HCT116 (cell line): ENCODE results near the gene PLCB2. TPM values are rescaled to one million over a fixed set of nuclear protein-coding genes. Genes with fewer than 3 reads are reported as not detected.

Experiments
- ATAC-seq: fragments of 200-7000 bp; cut with Tn5 transposase; 2 replicates; pipeline ENCODE4 v1.9.1; 2020; ENCODE audit warnings: mild to moderate bottlenecking, moderate library complexity
- BruUV-seq: library from RNA; stranded (reverse); fragments of 400-500 nt; replicated peaks from 2 replicates; lab custom pipeline; 2021; lab: Mats Ljungman, UMichigan
- CTCF ChIA-PET: fragments of 300-600 bp; sonication (Branson Sonifier 250); formaldehyde crosslinking; loops from one replicate; lab custom pipeline; 2021; ENCODE audit warnings: antibody characterized with exemption; lab: Charles Lee
- POLR2A ChIA-PET: fragments of 300-600, 350-600 bp; sonication (Branson Sonifier 250); formaldehyde crosslinking; loops from one replicate; lab custom pipeline; 2021; ENCODE audit warnings: antibody characterized with exemption; lab: Charles Lee
- RAD21 ChIA-PET, 2 experiments: fragments of 300-600 bp; sonication (Branson Sonifier 250); formaldehyde crosslinking; loops; one replicate each; lab custom pipeline; 2023; ENCODE audit warnings: low total read pairs in 2 of 2; ENCODE audit not compliant: uncharacterized antibody in 2 of 2, unreplicated experiment in 2 of 2, low non-redundant PET in 1 of 2; lab: Charles Lee
- DNase-seq: peaks from one replicate; pipeline ENCODE4 v3.0.0-alpha.2; 2010; ENCODE audit warnings: low read depth, low spot score
- H2AFZ ChIP-seq: fragments of 200-600 bp; shearing (Covaris generic), sonication (generic); 2 replicates; pipeline ENCODE4 v1.6.1; 2017; ENCODE audit warnings: low read depth, mixed run types, mixed read lengths, antibody characterized with exemption, low read length; ENCODE audit not compliant: poor library complexity, severe bottlenecking
- H3K27ac ChIP-seq: 2 replicates; pipeline ENCODE4 v1.5.1; 2012; ENCODE audit warnings: low read depth, low read length
- H3K27me3 ChIP-seq: fragments of 200-600 bp; sonication (generic); 2 replicates; pipeline ENCODE4 v1.6.1; 2016; ENCODE audit warnings: mixed run types, low read length, mixed read lengths; ENCODE audit not compliant: insufficient read depth
- H3K36me3 ChIP-seq, 2 experiments: fragments of 200-500 bp in 1 of 2; fragments of 200-600 bp in 1 of 2; sonication (Bioruptor generic) in 1 of 2; sonication (generic) in 1 of 2; 2 replicates each; pipeline versions ENCODE4 v1.5.1 to v1.6.1; 2014 to 2016; ENCODE audit warnings: low read length in 2 of 2, inconsistent platforms in 1 of 2, mixed read lengths in 1 of 2, mixed run types in 1 of 2; ENCODE audit not compliant: insufficient read depth in 2 of 2, control insufficient read depth in 1 of 2
- H3K4me1 ChIP-seq, 2 experiments: fragments of 200-600 bp in 1 of 2; sonication (generic) in 1 of 2; 2 replicates each; pipeline versions ENCODE4 v1.5.1 to v1.6.1; 2012 to 2017; ENCODE audit warnings: low read length in 2 of 2, inconsistent platforms in 1 of 2, mild to moderate bottlenecking in 1 of 2, mixed read lengths in 1 of 2, mixed run types in 1 of 2, moderate library complexity in 1 of 2; ENCODE audit not compliant: insufficient read depth in 2 of 2, control insufficient read depth in 1 of 2
- H3K4me2 ChIP-seq: fragments of 200-600 bp; sonication (generic); 2 replicates; pipeline ENCODE4 v1.6.1; 2017; ENCODE audit warnings: mixed run types, low read length, mixed read lengths
- H3K4me3 ChIP-seq, 2 experiments: fragments of 200-600 bp in 1 of 2; sonication (generic) in 1 of 2; replicated peaks in 1 of 2; 2 replicates each; pipeline ENCODE4 v1.5.1; 2011 to 2016; ENCODE audit warnings: low read length in 2 of 2, control low read depth in 1 of 2, low read depth in 1 of 2, mild to moderate bottlenecking in 1 of 2, mixed read lengths in 1 of 2, mixed run types in 1 of 2
- H3K79me2 ChIP-seq: fragments of 200-600 bp; sonication (generic); 2 replicates; pipeline ENCODE4 v1.6.1; 2017; ENCODE audit warnings: mild to moderate bottlenecking, mixed run types, low read length, moderate library complexity, mixed read lengths; ENCODE audit not compliant: insufficient read depth
- H3K9ac ChIP-seq: fragments of 200-600 bp; sonication (generic); 2 replicates; pipeline ENCODE4 v1.6.1; 2016; ENCODE audit warnings: low read length, mixed read lengths
- H3K9me2 ChIP-seq: fragments of 200-600 bp; sonication (generic), shearing (Covaris generic); 2 replicates; pipeline ENCODE4 v1.6.1; 2017; ENCODE audit warnings: mixed run types, mild to moderate bottlenecking, moderate library complexity; ENCODE audit not compliant: insufficient read depth
- H3K9me3 ChIP-seq, 2 experiments: fragments of 200-500 bp in 1 of 2; fragments of 200-600 bp in 1 of 2; sonication (Bioruptor generic) in 1 of 2; sonication (generic) in 1 of 2; 2 replicates each; pipeline ENCODE4 v1.6.1; 2014 to 2017; ENCODE audit warnings: low read length in 2 of 2, mixed read lengths in 2 of 2, inconsistent platforms in 1 of 2, low read depth in 1 of 2, mild to moderate bottlenecking in 1 of 2, mixed run types in 1 of 2, moderate library complexity in 1 of 2; ENCODE audit not compliant: control insufficient read depth in 1 of 2, insufficient read depth in 1 of 2
- H4K20me1 ChIP-seq: fragments of 200-600 bp; sonication (generic), shearing (Covaris generic); 2 replicates; pipeline ENCODE4 v1.6.1; 2017; ENCODE audit warnings: mixed run types, mild to moderate bottlenecking, moderate library complexity; ENCODE audit not compliant: insufficient read depth
- ATF3 ChIP-seq: IDR thresholded peaks from 2 replicates; pipeline ENCODE4 v1.6.1; 2012
- CBX3 ChIP-seq: IDR thresholded peaks from 2 replicates; pipeline ENCODE4 v1.6.1; 2012; ENCODE audit warnings: low read depth
- CEBPB ChIP-seq: IDR thresholded peaks from 2 replicates; pipeline ENCODE4 v1.6.1; 2012; ENCODE audit warnings: low read depth
- EGR1 ChIP-seq: IDR thresholded peaks from 2 replicates; pipeline ENCODE4 v1.6.1; 2012; ENCODE audit warnings: low read depth
- ELF1 ChIP-seq: IDR thresholded peaks from 2 replicates; pipeline ENCODE4 v1.6.1; 2012; ENCODE audit warnings: low read depth, borderline replicate concordance
- RAD21 ChIP-seq: IDR thresholded peaks from 2 replicates; pipeline ENCODE4 v1.6.1; 2012; ENCODE audit warnings: low read depth, mild to moderate bottlenecking
- SIN3A ChIP-seq: IDR thresholded peaks from 2 replicates; pipeline ENCODE4 v1.6.1; 2012; ENCODE audit warnings: low read depth
- TCF7L2 ChIP-seq: IDR thresholded peaks from 2 replicates; pipeline ENCODE4 v1.7.0; 2011; ENCODE audit warnings: borderline replicate concordance, inconsistent platforms; ENCODE audit not compliant: insufficient read depth, insufficient read length; ENCODE audit errors: extremely low read depth
- YY1 ChIP-seq: IDR thresholded peaks from 2 replicates; pipeline ENCODE4 v1.6.1; 2011; ENCODE audit warnings: low read length, low read depth, moderate library complexity, mild to moderate bottlenecking; ENCODE audit not compliant: insufficient replicate concordance; ENCODE audit errors: extremely low read depth
- ZBTB33 ChIP-seq: IDR thresholded peaks from 2 replicates; pipeline ENCODE4 v1.6.1; 2011; ENCODE audit warnings: mild to moderate bottlenecking, low read length, moderate library complexity; ENCODE audit not compliant: insufficient replicate concordance; ENCODE audit errors: extremely low read depth
- ZFX ChIP-seq: fragments of 450-650 bp; IDR thresholded peaks from 2 replicates; pipeline ENCODE4 v1.6.1; 2017
- ZNF274 ChIP-seq: fragments of 200-500 bp; sonication (Bioruptor generic); IDR thresholded peaks from 2 replicates; pipeline ENCODE4 v1.6.1; 2014; ENCODE audit warnings: mild to moderate bottlenecking, low read depth, low read length, inconsistent platforms
- intact Hi-C: fragments of 100-400 bp; cut with micrococcal nuclease; formaldehyde crosslinking; loops from 2 replicates; pipeline ENCODE4 v1.10.0; 2022
- total RNA-seq: library from RNA; stranded (reverse); gene quantifications from one replicate; pipeline ENCODE4 v1.2.1, GENCODE V29; 2021; ENCODE audit not compliant: unreplicated experiment
- TF ChIP-seq, protein P1 (sequence below): IDR thresholded peaks from 2 replicates; pipeline ENCODE4 v1.6.1; 2012; ENCODE audit warnings: low read depth

The PLCB2 gene
- total RNA-seq, 1 experiment from 2014 or later: 2.8 TPM

GRCh38 chr15:40357246-40357645 lies 49.5 kb upstream of the PLCB2 start:
- Histone ChIP-seq H4K20me1 (no peaks in the 10 kb centered on the region), H3K4me3 (peak overlapping the region; percentile 50 to 67; a peak in 3 of 4 replicates), H2AFZ (peak overlapping the region; percentile 16), H3K9me2 (no peaks in the 10 kb centered on the region), H3K4me2 (peak overlapping the region; percentile 83), H3K9ac (no peak overlapping the region), H3K4me1 (peaks cover 17 to 30% of the 10 kb centered on the region in 2 experiments)
- intact Hi-C loops: no loop called here
- POLR2A ChIA-PET: interaction anchor here (1.0 kb wide), 1 partner anchor 17 kb away, joined by 3 read pairs; the partner anchor contains the start of gene CCDC9B
- TF ChIP-seq CEBPB (no peak), YY1 (no peak)
- TF ChIP-seq, all 23 proteins: peak for 0
- H3K9me3 ChIP-seq: no peaks in the 10 kb centered on the region
- H3K27ac ChIP-seq: no peak overlapping the region
- ATAC-seq (no peak), DNase-seq (no peak)
- no TSS peak for BruUV-seq
- ChIA-PET CTCF (interaction anchor here (5.2 kb wide), 1 partner anchor 13 kb away, joined by 22 read pairs; no protein-coding TSS in a partner anchor), RAD21 (no interaction called here)
- H3K36me3 ChIP-seq: no peaks in the 10 kb centered on the region
- H3K27me3 ChIP-seq: no peaks in the 10 kb centered on the region
- no peaks in the 10 kb centered on the region for H3K79me2 ChIP-seq

GRCh38 chr15:40355976-40356585 lies 48.3 kb upstream of the PLCB2 start:
- intact Hi-C loops: no loop called here
- Histone ChIP-seq H3K4me1 (peaks cover 17 to 30% of the 10 kb centered on the region in 2 experiments), H4K20me1 (no peaks in the 10 kb centered on the region), H3K9me2 (no peaks in the 10 kb centered on the region), H3K9me3 (no peaks in the 10 kb centered on the region), H3K4me2 (no peak overlapping the region), H3K79me2 (no peaks in the 10 kb centered on the region), H3K27me3 (no peaks in the 10 kb centered on the region), H3K9ac (no peak overlapping the region), H3K36me3 (no peaks in the 10 kb centered on the region), H3K27ac (no peak overlapping the region), H2AFZ (no peak overlapping the region), H3K4me3 (no peak overlapping the region)
- RAD21 ChIA-PET: interaction anchor here in 1 of 2 experiments (0.9 kb wide), 1 partner anchor 12 kb away, joined by 3 read pairs; no protein-coding TSS in a partner anchor
- ATAC-seq (no peak), DNase-seq (no peak)
- POLR2A ChIA-PET: interaction anchor here (1.1 kb wide), 1 partner anchor 15 kb away, joined by 3 read pairs; the partner anchor contains the start of gene CCDC9B
- no TSS peak for BruUV-seq
- CTCF ChIA-PET: interaction anchor here (1.5 to 5.2 kb wide), 2 partner anchors 12 to 14 kb away, joined by 3 to 22 read pairs; no protein-coding TSS in a partner anchor
- no peak for TF ChIP-seq ELF1
- no peak for TF ChIP-seq TCF7L2
- TF ChIP-seq SIN3A: no peak
- no peak for TF ChIP-seq EGR1
- TF ChIP-seq RAD21: no peak
- no peak for TF ChIP-seq CBX3
- no peak for TF ChIP-seq ZNF274
- no peak for TF ChIP-seq ZFX
- no peak for TF ChIP-seq ATF3
- no peak for TF ChIP-seq ZBTB33
- TF ChIP-seq YY1: no peak
- TF ChIP-seq, protein P1, sequence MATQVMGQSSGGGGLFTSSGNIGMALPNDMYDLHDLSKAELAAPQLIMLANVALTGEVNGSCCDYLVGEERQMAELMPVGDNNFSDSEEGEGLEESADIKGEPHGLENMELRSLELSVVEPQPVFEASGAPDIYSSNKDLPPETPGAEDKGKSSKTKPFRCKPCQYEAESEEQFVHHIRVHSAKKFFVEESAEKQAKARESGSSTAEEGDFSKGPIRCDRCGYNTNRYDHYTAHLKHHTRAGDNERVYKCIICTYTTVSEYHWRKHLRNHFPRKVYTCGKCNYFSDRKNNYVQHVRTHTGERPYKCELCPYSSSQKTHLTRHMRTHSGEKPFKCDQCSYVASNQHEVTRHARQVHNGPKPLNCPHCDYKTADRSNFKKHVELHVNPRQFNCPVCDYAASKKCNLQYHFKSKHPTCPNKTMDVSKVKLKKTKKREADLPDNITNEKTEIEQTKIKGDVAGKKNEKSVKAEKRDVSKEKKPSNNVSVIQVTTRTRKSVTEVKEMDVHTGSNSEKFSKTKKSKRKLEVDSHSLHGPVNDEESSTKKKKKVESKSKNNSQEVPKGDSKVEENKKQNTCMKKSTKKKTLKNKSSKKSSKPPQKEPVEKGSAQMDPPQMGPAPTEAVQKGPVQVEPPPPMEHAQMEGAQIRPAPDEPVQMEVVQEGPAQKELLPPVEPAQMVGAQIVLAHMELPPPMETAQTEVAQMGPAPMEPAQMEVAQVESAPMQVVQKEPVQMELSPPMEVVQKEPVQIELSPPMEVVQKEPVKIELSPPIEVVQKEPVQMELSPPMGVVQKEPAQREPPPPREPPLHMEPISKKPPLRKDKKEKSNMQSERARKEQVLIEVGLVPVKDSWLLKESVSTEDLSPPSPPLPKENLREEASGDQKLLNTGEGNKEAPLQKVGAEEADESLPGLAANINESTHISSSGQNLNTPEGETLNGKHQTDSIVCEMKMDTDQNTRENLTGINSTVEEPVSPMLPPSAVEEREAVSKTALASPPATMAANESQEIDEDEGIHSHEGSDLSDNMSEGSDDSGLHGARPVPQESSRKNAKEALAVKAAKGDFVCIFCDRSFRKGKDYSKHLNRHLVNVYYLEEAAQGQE: no peak
